ENCODE results near the gene ZFHX2.

ZFHX2 gene

DNA sequence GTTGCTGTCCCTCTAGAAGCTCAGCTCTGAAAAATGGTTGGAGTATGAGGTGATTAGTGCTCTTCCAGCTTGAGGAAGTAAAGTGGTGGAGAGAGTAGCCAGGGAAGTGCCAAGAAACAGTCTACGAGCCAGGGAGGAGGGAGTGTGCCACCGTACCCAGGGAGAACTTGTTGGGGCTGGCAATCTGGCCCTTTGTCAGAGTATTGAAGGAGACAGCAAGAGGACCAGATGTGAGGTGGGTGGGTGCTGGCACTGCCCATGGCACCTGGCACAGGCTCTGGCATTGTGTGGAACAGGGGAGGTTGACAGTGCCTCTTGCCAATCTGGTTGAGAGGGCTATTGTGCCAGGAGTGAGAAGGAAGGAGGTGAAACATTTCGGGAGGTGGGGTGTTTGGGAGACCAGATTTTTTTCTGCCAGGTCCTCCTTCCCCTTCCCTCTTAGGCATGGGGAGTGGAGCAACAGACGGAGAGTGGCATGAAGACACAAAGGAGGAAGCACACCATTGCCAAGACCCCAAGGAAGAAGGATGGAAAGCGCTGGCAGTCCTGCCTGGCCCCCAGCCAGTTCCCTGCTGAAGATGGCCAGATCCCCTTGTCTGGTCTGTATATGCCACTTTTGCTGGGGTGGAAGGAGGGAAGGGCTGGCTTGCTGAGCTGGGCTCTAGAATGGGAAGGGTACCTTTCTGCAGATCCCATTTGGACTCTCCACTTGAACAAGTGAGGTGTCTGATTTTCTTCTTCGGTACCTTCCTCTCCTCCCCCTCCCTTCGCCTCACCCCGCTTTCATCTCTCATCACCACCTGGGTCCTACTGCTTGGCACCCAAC, 37.5 kb downstream of the ZFHX2 start:
- no peak for DNase-seq

DNA sequence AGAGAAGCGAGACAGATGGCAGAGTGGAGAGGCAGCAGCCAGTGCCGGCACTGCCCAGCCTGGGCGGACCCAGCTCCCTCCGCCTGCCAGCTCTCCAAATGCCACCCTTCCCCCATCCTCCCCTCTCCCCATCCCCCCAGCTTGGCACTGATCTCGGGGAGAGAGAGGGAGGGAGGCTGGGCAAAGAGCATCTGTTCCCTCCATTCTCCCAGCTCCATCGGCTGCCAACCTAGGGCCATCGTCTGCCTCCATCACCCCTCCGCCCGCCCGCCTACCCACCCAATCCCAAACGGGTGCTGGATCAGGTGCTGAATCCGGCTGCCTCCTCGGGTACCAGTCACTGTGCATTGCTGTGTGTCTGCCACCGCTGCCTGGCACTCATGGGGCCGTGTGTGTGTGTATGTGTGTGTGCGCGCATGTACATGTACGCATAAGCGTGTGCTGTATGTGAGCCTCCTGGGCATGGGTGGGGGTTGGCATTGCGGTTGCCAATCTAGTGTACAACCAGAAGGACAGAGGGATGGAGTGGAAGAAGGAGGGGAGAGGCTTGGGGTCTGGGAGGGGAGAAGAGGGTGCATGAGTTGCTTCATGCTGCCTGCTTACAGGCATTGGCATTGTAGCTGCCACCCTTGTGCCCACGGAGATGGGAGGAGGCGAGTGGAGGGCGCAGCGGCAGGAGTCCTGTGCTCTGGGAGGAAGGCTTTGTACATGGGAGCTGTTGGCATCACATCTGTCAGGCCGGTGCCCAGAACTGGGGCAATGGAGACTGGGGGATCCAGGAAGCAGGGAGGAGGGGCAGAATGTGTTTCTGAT, 38.4 kb downstream of the ZFHX2 start:
- DNase-seq, result no peak

DNA sequence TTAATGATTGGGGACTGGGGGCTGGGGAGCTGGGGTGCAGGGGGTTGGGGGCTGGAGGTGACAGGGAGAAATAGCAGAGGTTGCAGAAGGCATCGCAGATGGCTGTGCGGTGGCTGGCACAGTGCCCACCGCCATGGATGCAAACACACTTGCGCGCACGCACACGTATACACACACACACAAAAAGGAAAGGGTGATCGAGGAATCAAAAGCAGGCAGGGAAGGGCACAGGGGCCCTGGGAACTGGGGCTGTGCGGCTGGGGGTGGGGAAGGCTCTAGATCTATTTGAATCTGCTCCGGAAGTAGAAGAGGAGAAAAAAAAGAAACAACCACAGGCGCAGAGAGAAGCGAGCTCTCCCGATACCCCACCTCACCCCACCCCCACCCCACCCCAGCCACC, 39.4 kb downstream of the ZFHX2 start:
- DNase-seq, result no peak

DNA sequence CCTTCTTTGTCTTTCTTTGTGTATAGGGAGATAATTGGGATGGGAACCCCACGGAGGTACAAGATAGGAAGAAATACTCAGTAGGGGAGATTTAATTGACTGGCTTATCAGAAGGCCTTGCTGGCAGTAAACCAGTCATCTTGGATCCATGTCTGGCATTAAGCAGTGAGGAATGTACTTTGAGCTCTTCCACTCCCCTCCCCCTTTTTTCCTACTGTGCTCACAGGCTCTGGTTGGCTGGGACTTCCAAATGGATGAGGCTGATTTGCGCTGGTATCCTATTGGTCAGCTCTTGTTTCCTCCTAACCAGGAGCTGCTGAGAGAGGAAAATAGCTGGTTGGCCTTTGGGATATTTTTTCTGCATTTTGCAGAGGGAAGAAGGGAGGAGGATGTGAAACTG, 57.3 kb downstream of the ZFHX2 start:
- no peak for DNase-seq

DNA sequence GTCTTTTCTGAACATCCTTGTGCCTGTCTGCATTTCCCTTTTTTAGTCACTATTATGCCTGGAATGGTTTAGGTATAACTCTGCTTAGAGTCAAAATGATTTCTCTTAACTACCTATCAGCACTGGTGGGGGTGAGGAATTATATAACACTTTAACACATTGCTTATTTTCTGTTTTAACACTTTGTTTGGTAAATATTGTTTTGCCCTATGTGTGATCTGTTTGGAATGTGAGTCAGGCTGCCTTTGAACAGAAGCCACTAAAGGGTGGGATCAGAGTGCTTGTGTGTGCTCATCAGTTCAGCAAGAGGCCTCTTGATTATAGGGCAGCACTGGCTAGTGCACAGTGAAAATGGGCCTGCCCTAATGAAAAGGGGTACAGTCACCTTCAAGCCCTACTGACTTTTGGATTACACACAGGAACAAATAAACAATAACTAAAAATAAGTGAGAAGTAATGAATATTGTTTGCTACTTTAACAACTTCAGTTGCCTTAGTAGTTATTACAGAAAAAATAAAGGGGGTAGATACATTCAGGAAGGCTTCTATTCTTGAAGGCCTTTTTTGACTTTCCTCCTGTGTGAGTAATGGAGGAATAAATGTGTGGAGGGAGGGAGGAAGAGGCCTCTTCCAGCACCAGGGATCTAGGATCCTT, 58.8 kb downstream of the ZFHX2 start:
- DNase-seq, result no peak

DNA sequence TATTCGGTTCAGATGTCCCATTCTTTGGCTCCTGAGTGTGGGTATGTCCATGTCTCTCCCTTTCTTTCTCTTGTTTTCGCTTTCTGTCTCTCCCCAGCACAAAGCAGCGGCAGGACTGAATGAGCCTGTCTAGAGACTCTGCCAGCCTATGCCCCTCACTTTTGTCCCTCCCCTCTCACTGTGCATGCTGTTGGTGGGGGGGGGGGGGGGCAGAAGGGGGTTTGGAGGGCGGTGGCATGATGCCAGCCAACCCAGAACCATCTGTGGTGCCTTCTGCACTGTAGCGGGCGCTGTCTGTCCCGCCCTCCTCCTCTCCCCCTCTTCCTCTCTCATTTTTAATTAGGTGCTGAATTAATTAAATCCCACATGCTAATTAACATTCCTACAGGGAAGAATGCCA, 64.3 kb downstream of the ZFHX2 start:
- DNase-seq, result no peak

DNA sequence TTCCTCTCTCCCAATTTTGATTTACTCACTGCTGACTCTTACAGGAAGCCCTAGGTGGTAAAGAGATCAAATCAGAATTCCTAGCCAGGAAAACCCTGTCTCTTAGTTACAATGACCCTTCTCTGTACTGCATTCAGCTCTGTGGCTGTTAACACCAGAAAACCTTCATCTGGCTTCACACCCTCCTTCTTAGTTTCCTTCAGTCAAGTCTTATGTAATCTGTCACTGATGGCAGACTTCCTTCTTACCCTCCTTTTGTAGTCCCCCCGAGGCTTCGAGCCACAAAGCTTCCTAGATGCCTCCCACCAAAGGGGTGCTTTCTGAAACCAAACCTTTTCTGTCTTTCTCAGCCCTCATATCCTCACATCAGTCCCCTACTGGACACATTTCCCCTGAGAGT, 65.5 kb downstream of the ZFHX2 start:
- no peak for DNase-seq

DNA sequence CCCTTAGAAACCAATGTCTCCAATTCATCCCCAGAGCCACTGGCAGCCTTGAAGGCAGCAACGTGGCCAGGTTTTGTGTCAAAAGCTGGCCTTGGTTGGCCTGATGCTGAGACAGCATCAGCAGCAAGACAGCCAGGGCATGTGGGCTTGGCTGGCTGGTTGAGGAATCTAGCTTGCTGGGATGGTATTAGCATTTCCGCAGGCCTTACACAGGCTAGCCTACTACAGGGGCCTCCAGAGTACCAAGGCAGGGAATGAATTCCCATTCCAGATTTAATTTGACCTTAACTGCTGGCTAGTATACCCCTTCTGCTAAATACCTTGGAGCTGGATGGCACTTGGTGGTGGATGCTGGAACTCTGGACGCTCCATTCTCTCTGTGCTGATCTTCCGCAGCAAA, 66.2 kb downstream of the ZFHX2 start:
- no peak for DNase-seq

DNA sequence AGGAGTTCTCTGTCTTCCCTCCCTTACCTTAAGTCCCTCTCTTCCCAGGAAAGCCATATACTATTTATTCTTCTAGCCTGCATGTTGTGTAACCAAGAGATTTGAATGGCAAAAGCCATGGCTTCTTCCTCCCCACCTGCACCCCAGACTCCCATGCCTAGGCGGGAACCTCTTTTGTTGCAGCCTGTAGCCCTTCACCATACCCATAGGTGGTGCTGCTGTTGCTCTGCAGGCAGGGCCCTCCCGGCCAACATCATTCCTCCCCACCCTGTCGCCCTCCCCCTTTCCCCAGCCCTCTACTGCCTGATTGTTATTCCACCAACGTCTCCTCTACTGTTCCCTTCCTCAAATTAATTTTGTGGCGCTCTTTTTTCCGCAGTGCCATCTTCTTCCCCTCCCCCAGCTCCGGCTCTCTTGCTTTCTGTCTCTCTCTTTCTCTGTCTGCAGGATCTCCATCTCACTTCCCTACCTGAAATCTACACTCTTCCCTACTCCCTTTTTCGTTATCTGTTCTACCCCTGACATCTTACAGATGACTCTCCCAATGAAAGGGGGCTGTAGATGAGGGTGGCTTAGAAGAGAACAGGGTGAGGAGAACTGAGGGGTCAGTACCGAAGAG, 68.2 kb downstream of the ZFHX2 start:
- no peak for DNase-seq

DNA sequence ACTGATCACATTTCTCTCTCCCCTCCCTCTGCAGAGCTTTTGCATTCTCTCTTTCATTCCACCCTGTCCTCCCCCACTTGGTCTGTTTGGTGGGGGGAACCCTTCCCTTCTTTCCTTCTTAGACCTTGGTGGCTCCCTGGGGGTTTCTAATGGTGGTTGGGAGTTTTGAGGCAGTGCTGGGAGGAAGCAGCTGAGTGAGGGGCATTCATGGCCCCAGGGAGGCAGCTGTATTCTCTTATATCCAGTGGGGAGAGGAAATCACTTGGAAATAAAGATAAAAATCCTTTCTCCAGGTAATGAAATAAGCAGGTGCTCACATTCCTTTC, 68.8 kb downstream of the ZFHX2 start:
- DNase-seq, result no peak

DNA sequence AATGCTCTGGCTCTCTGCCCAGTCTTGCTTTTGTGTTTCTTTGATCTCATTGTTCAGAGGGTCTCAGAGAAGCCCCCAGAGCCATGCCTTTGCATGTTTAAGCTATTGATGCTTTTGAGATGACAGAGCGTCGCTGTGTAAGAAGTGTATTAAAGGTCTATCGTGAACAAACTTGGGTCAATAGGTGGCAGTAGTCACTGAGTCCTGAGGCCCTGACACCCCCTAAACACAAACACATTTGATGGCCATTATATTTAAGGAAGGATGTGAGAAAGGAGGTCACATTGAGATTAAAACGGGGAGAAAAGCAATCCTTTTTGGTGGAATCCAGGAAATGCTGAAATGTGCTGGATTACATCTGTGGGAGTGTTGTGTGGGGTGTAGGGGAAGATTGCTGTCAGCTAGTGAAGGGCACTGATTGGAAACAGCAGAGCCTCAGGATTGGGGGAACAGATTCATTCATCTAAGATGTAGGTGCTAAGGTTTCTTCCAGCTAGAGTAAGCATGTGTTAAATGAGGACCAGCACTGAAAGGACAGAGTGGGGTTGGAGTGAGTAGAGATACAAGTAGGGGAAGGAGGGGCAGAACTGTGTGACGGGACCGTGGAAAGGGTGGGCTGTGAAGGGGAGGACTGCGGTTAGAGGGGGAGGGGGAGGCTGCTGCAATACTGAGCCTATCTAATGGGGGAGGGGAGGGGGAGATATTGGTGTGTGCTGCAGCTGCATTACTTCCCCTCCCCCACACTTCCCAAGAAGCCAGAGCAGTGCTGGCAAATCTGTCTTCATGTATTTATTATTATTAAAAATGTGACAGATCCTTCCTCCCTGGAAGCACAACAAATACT, 69.4 kb downstream of the ZFHX2 start:
- no peak for DNase-seq

DNA sequence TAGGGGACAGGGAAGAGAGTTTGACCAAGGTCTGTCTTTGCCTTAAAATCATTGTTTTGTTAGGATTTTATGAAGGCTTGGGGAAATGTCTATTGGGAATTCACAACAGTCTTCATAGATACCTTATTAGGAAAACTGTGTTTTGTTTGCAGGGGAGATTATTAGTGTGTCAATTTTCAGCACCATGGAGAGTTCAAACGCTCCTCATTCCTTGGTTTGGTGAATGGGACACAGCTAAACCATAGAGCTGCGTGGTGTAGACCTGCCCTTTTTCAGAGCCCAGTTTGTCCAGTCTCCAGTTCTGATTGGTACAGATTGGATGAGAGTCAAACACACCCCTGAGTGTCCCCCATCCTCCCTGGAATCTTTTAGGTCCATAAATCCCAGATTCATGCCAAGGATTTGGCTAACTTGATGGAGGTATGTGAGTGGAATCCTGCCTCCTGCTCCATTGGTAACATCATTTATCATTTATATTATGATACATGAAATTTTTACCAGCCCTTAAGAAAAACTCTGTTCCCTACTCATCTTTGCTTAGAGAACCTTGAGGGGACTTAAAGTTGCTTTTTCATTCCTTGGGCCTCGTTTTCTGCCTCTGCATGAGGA, 70.1 kb downstream of the ZFHX2 start:
- no peak for DNase-seq

DNA sequence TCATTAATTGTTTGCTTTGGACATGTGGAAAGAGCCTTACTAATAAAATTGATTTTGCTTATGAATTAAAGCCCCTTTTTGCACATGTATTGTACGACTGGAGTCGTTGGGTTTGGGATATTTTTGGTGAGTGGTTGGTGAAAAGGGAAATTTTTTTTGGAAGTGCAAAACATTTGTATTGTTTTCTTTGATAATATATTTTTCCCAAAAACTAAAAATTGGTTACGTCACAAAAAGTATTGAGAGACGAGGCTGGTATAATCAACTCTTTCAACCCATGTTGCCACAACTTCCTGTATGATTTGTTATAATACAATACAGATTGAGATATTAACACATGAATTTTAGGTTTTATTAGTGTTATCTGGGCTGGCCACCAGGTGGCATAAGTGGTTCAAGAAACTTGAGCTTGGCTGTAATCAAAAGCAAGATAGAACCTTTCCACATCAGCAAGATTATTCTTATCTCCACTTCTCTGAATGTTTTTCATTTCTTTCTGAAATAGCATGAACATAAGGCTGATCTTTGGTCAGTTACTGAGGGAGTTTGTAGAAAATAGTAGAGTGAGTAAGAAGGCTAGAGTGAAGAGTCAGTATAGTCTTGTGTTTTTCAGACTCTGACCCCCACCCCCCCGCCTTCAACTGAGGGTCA, 73.3 kb downstream of the ZFHX2 start:
- DNase-seq, result peak; percentile 68

DNA sequence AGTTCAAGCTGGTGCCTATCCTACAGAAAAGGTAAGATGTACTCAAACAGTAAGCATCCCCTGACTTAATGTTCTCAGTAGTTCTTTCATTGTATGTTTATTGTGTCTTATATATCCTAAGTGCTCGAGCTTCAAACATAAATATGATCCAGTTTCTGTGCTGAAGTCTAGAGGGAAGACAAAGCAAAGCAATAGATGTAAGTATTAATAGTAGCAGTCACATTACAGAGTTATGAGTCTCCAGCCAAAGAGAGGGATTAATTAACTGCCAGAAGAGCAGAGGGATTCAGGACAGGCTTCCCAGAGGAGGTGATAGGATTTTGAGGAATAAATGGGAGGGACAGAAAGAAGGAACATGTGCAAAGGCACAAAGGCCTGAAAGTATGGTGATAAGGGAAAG, 80.6 kb downstream of the ZFHX2 start:
- DNase-seq, result no peak
